Measurements from ENCODE around the gene CCL18. TPM values are rescaled to one million over a fixed set of nuclear protein-coding genes. Genes with fewer than 3 reads are reported as not detected.

Gene CCL18
- total and polyA plus RNA-seq, 9 of the 15 experiments (the other 6 are each of a cell fraction or from before 2014, with no cell fraction given): not detected

DNA sequence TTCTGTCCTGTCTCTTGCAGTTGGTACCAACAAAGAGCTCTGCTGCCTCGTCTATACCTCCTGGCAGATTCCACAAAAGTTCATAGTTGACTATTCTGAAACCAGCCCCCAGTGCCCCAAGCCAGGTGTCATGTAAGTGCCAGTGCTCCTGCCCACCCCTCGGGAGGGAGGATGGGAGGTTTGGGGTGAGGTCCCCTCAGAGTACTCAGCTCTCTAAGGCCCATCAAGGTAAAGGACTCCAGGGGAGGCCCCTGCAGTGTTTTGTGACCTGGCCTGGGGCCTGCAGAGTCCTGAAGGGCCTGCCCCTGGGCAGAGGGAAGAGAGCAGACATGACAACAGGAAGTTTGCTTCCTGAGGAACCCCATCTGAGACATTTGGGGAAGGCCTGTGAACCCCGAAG, 6.4 kb downstream of the CCL18 start (continued):
- TF ChIP-seq ILF3 (IDR thresholded peaks at IDR 0.05; ENCODE audit: borderline replicate concordance) (no peak), KDM5B (IDR thresholded peaks at IDR 0.05; ENCODE audit: insufficient replicate concordance, low read depth, low read length) (no peak), PHB (CRISPR knock-in tag; IDR thresholded peaks at IDR 0.05) (no peak), HMGN3 (IDR thresholded peaks at IDR 0.05; ENCODE audit: borderline replicate concordance, extremely low read depth, insufficient read length, low read depth, low read length) (no peak), TAF1 (IDR thresholded peaks at IDR 0.05; ENCODE audit: control insufficient read depth, extremely low read depth, insufficient read depth, low read length, severe bottlenecking) (no peak), KDM4B (IDR thresholded peaks at IDR 0.05; ENCODE audit: borderline replicate concordance in 2 of 2, low read depth in 1 of 2) (no peak)
- TF ChIP-seq, protein P1, sequence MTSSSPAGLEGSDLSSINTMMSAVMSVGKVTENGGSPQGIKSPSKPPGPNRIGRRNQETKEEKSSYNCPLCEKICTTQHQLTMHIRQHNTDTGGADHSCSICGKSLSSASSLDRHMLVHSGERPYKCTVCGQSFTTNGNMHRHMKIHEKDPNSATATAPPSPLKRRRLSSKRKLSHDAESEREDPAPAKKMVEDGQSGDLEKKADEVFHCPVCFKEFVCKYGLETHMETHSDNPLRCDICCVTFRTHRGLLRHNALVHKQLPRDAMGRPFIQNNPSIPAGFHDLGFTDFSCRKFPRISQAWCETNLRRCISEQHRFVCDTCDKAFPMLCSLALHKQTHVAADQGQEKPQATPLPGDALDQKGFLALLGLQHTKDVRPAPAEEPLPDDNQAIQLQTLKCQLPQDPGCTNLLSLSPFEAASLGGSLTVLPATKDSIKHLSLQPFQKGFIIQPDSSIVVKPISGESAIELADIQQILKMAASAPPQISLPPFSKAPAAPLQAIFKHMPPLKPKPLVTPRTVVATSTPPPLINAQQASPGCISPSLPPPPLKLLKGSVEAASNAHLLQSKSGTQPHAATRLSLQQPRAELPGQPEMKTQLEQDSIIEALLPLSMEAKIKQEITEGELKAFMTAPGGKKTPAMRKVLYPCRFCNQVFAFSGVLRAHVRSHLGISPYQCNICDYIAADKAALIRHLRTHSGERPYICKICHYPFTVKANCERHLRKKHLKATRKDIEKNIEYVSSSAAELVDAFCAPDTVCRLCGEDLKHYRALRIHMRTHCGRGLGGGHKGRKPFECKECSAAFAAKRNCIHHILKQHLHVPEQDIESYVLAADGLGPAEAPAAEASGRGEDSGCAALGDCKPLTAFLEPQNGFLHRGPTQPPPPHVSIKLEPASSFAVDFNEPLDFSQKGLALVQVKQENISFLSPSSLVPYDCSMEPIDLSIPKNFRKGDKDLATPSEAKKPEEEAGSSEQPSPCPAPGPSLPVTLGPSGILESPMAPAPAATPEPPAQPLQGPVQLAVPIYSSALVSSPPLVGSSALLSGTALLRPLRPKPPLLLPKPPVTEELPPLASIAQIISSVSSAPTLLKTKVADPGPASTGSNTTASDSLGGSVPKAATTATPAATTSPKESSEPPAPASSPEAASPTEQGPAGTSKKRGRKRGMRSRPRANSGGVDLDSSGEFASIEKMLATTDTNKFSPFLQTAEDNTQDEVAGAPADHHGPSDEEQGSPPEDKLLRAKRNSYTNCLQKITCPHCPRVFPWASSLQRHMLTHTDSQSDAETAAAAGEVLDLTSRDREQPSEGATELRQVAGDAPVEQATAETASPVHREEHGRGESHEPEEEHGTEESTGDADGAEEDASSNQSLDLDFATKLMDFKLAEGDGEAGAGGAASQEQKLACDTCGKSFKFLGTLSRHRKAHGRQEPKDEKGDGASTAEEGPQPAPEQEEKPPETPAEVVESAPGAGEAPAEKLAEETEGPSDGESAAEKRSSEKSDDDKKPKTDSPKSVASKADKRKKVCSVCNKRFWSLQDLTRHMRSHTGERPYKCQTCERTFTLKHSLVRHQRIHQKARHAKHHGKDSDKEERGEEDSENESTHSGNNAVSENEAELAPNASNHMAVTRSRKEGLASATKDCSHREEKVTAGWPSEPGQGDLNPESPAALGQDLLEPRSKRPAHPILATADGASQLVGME (CRISPR knock-in tag; IDR thresholded peaks at IDR 0.05): no peak
